Kidney epithelial cell (primary cell): ENCODE measurements around the gene ANO9. TPM values are rescaled to one million over a fixed set of nuclear protein-coding genes. Genes with fewer than 3 reads are reported as not detected.

Source experiments
- DNase-seq: peaks from one replicate; pipeline ENCODE4 v3.0.0-alpha.2; 2010; ENCODE audit warnings: low read depth
- H3K27me3 ChIP-seq: 2 replicates; pipeline ENCODE4 v1.6.0; 2011; ENCODE audit warnings: low read length; ENCODE audit not compliant: control insufficient read depth, insufficient read depth
- H3K36me3 ChIP-seq: 2 replicates; pipeline ENCODE4 v1.5.1; 2011; ENCODE audit warnings: low read length; ENCODE audit not compliant: control insufficient read depth, insufficient read depth
- H3K4me3 ChIP-seq: 2 replicates; pipeline ENCODE4 v1.5.1; 2011; ENCODE audit warnings: low read depth, mild to moderate bottlenecking, control low read depth, low read length
- CTCF ChIP-seq: IDR thresholded peaks from 2 replicates; pipeline ENCODE4 v1.5.1; 2011; ENCODE audit warnings: mild to moderate bottlenecking, moderate library complexity, low read length, control low read depth, inconsistent platforms; ENCODE audit not compliant: insufficient read depth, poor library complexity, severe bottlenecking
- total RNA-seq: library from RNA; depleted of rRNA; stranded (reverse); fragments of >200 nt; gene quantifications from 2 replicates; pipeline ENCODE4 v1.2.3, GENCODE V29; 2015

The ANO9 gene
- total RNA-seq, 1 donor from 2014 or later = 18.4 TPM

GRCh38 chr11:386483-386882 lies 55.3 kb downstream of the ANO9 start:
- no peak for DNase-seq
- Histone ChIP-seq H3K4me3 (no peak overlapping the region), H3K27me3 (peaks cover 10% of the 10 kb centered on the region), H3K36me3 (no peaks in the 10 kb centered on the region)
- TF ChIP-seq CTCF = no peak

GRCh38 chr11:385594-386351 lies 56.0 kb downstream of the ANO9 start:
- no peak for DNase-seq
- no peak for TF ChIP-seq CTCF
- H3K4me3 ChIP-seq = no peak overlapping the region
- peaks cover 10% of the 10 kb centered on the region for H3K27me3 ChIP-seq
- H3K36me3 ChIP-seq = no peaks in the 10 kb centered on the region

GRCh38 chr11:384511-384910 lies 57.3 kb downstream of the ANO9 start:
- H3K27me3 ChIP-seq = peaks cover 10% of the 10 kb centered on the region
- TF ChIP-seq CTCF = no peak
- no peak for DNase-seq

GRCh38 chr11:383431-383830 lies 58.4 kb downstream of the ANO9 start:
- no peak for TF ChIP-seq CTCF
- H3K4me3 ChIP-seq = no peak overlapping the region

More at GRCh38 chr11:384511-384910, 57.3 kb downstream of the ANO9 start:
- Histone ChIP-seq H3K4me3 (no peak overlapping the region), H3K36me3 (no peaks in the 10 kb centered on the region)

GRCh38 chr11:382081-382629 lies 59.7 kb downstream of the ANO9 start:
- no peak for TF ChIP-seq CTCF
- H3K4me3 ChIP-seq = no peak overlapping the region
- H3K27me3 ChIP-seq = peaks cover 7% of the 10 kb centered on the region
- no peak for DNase-seq
- H3K36me3 ChIP-seq = no peaks in the 10 kb centered on the region

More at GRCh38 chr11:383431-383830, 58.4 kb downstream of the ANO9 start:
- Histone ChIP-seq H3K27me3 (peaks cover 10% of the 10 kb centered on the region), H3K36me3 (no peaks in the 10 kb centered on the region)
- DNase-seq = no peak
